ENCODE data around the gene EXOSC9.

EXOSC9 gene

DNA sequence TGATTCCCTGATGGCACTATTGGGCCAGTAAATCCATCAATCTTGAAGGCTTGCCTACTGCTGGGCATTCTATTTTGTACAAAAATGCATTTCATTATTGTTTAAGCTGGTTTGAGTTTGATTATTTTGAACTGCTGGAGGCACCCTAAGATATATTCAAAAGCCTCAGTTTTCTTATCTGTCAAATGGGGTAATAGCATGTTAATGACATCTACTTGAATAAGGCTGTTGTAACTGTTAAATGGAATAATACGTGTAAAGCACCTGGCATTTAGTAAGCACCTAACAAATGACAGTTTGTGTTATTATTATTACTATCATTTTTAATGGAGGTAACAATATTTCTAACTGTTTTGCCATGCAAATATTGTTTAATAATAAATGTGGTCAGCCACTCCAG lies 29.3 kb upstream of the EXOSC9 start:
- Histone ChIP-seq H3K27ac (no peak overlapping the region), H3K4me3 (no peak overlapping the region), H3K27me3 (peaks cover 0 to 11% of the 10 kb centered on the region in 2 donors), H3K4me1 (no peaks in the 10 kb centered on the region), H3K9me3 (no peaks in the 10 kb centered on the region), H3K36me3 (no peaks in the 10 kb centered on the region)
- no peak for DNase-seq
- intact Hi-C loops (cut with DNase I; ENCODE audit: low total_unique reads) = no loop called here
- TF ChIP-seq, protein P1, sequence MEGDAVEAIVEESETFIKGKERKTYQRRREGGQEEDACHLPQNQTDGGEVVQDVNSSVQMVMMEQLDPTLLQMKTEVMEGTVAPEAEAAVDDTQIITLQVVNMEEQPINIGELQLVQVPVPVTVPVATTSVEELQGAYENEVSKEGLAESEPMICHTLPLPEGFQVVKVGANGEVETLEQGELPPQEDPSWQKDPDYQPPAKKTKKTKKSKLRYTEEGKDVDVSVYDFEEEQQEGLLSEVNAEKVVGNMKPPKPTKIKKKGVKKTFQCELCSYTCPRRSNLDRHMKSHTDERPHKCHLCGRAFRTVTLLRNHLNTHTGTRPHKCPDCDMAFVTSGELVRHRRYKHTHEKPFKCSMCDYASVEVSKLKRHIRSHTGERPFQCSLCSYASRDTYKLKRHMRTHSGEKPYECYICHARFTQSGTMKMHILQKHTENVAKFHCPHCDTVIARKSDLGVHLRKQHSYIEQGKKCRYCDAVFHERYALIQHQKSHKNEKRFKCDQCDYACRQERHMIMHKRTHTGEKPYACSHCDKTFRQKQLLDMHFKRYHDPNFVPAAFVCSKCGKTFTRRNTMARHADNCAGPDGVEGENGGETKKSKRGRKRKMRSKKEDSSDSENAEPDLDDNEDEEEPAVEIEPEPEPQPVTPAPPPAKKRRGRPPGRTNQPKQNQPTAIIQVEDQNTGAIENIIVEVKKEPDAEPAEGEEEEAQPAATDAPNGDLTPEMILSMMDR (IDR thresholded peaks at IDR 0.05) = no peak

DNA sequence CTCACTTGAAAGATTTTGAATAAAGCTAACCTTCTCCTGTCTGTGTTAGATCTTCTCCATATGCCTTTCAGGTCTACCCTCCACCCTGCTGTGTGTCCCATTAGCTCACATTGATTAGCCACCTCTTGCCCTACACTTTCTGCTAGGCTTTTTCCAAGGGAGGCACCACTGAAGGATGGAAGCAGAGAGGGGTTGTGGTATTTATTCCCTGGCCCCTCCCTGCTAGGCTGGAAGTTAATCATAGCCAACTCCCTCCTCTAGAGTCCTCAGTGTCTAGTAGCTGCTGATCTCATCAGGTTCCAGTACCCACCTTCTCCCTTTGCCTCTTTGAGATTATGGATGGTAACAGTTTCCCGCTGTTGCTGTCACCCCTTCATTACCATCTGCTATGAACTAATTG lies 27.2 kb upstream of the EXOSC9 start:
- no peak for DNase-seq
- H3K27me3 ChIP-seq = peaks cover 0 to 11% of the 10 kb centered on the region in 2 donors
- H3K9me3 ChIP-seq = no peaks in the 10 kb centered on the region
- H3K36me3 ChIP-seq = no peaks in the 10 kb centered on the region
- TF ChIP-seq, protein P1 (IDR thresholded peaks at IDR 0.05) = no peak
- intact Hi-C loops (cut with DNase I; ENCODE audit: low total_unique reads) = no loop called here
- no peaks in the 10 kb centered on the region for H3K4me1 ChIP-seq
- no peak overlapping the region for H3K27ac ChIP-seq
- H3K4me3 ChIP-seq = no peak overlapping the region

DNA sequence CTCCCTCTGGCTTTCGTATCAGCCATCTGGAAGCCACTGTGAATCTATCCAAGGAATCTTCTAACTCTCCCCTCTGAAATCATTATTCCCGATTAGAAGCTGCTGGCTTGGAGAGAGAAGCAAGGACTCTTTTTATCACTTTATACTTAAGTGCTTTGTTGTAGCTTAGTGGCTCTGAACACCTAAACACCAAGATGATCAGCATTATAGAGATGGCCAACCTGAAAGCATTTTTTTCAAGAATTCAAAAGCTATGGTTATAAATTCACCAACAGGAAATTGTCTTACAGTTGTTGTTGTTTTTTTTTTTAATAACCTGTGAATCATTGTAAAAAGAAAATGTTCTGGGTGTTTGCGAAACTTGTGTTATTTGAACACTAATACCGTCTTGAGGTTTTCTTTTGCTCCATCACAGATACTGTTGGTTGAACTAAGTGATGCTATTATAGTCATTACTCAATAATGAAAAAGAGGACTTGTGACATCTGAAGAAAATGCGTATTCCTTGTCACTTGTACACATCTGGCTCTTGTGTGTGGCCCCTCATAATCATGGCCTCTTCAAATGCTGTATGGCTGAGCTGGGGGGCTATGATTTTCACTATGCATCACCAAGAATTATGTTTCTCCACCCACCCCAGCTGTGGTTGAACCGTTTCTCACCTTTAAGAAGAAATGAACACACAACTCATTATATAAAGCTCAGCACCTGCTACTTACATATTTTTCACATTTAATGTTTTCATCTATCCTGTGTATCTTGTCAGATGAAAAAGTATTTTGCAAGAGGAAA lies 24.3 kb upstream of the EXOSC9 start:
- H3K9me3 ChIP-seq = no peaks in the 10 kb centered on the region
- TF ChIP-seq, protein P1 (IDR thresholded peaks at IDR 0.05) = no peak
- no peaks in the 10 kb centered on the region for H3K36me3 ChIP-seq
- no peak overlapping the region for H3K27ac ChIP-seq
- no peaks in the 10 kb centered on the region for H3K4me1 ChIP-seq
- DNase-seq = no peak
- intact Hi-C loops (cut with DNase I; ENCODE audit: low total_unique reads) = no loop called here
- no peak overlapping the region for H3K4me3 ChIP-seq
- peaks cover 0 to 7% of the 10 kb centered on the region in 2 donors for H3K27me3 ChIP-seq

DNA sequence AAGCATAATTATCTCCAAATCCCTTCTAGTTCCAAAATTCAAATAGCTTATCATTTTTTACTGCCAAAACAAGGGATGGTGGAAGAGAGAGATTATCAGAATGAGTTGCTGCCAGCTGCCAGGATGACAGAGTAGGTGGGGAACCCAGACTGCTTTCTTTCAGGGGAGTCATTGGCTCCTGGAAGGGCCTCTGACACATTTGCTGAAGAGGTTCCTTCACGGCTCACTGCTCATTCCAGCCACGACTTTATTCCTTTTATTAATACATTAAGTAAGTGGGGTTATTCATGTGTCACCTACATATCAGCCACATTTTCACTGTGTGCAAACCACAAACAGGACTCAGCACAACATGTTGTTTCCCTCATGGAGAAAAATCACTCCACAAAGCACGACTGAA lies 23.5 kb upstream of the EXOSC9 start:
- intact Hi-C loops (cut with DNase I; ENCODE audit: low total_unique reads) = no loop called here
- TF ChIP-seq, protein P1 (IDR thresholded peaks at IDR 0.05) = no peak
- Histone ChIP-seq H3K27ac (no peak overlapping the region), H3K4me1 (no peaks in the 10 kb centered on the region), H3K4me3 (no peak overlapping the region), H3K27me3 (peaks cover 0 to 3% of the 10 kb centered on the region in 2 donors), H3K36me3 (no peaks in the 10 kb centered on the region), H3K9me3 (no peaks in the 10 kb centered on the region)
- no peak for DNase-seq

DNA sequence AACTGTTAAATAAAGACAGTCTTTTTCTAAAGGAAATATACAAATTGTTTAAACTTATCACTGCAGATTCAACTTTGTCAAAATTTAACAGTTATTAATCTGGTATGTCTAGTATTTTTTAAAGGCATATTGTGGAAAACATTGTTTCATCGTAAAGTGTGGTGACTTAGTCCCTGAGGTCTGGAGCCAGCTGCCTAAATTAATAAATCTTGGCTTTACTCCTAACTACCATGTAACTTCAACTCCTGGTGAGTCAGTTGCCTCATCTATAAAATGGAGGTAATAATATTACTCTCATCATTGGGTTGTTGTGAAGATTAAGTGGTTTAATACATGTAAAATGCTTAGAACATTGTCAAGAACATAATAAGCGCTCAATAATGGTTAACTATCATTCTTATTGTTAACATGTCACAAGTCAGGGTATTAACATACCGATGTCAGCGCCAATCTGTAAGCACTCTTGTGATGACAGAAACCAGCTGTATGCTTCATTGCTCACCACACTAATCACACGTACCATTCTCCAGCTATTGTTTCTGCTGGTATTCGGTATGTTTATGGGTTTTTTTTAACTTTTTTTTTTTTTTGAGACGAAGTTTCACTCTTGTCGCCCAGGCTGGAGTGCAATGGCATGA lies 22.0 kb upstream of the EXOSC9 start:
- Histone ChIP-seq H3K4me1 (no peaks in the 10 kb centered on the region), H3K27ac (no peak overlapping the region), H3K9me3 (no peaks in the 10 kb centered on the region), H3K36me3 (no peaks in the 10 kb centered on the region), H3K27me3 (peaks cover 0 to 3% of the 10 kb centered on the region in 2 donors), H3K4me3 (no peak overlapping the region)
- no peak for DNase-seq
- intact Hi-C loops (cut with DNase I; ENCODE audit: low total_unique reads) = no loop called here
- TF ChIP-seq, protein P1 (IDR thresholded peaks at IDR 0.05) = no peak

Data from tibial artery (tissue), 4 donors.